ENCODE data around the gene FOXK2. TPM values are rescaled to one million over a fixed set of nuclear protein-coding genes. Genes with fewer than 3 reads are reported as not detected.

Gene FOXK2
- total and polyA plus RNA-seq, 4 donors, result 15.3 to 58.8 (median 35.8) TPM

- intact Hi-C loops (cut with DNase I), result loop anchor here in 1 of 2 donors (5.0 kb wide), 2 partner anchors 60 to 140 kb away; no protein-coding TSS in a partner anchor
- DNase-seq (peak in 1 of 2 donors; percentile 86), ATAC-seq (ENCODE audit: low FRiP score) (no peak)
- peaks cover 0 to 2% of the 10 kb centered on the region in 2 donors for H3K36me3 ChIP-seq (ENCODE audit: control insufficient read depth in 1 of 2, insufficient read depth in 2 of 2, low read length in 1 of 2)
- no peak overlapping the region for H3K4me3 ChIP-seq (ENCODE audit: low read length in 2 of 2)
- no peaks in the 10 kb centered on the region for H3K27me3 ChIP-seq (ENCODE audit: control insufficient read depth in 1 of 2, insufficient read depth in 2 of 2, low read length in 1 of 2)
- WGBS, 2 donors, result 20 to 31% methylated on average over 13 of the region's 13 CpGs
- H3K27ac ChIP-seq (ENCODE audit: low read depth in 1 of 2, low read length in 2 of 2), result peak overlapping the region in 1 of 2 donors; percentile 71
- no peaks in the 10 kb centered on the region for H3K4me1 ChIP-seq (ENCODE audit: control insufficient read depth in 1 of 2, insufficient read depth in 2 of 2, low read length in 2 of 2)
- no peaks in the 10 kb centered on the region for H3K9me3 ChIP-seq (ENCODE audit: control insufficient read depth, low read length)
Observed at GRCh38 chr17:82492643-82493225, 26.8 kb upstream of the FOXK2 start.

GRCh38 chr17:82493226-82493781 lies 26.2 kb upstream of the FOXK2 start:
- no peaks in the 10 kb centered on the region for H3K9me3 ChIP-seq (ENCODE audit: control insufficient read depth, low read length)
- no peak overlapping the region for H3K4me3 ChIP-seq (ENCODE audit: low read length in 2 of 2)
- intact Hi-C loops (cut with DNase I), result loop anchor here in 1 of 2 donors (5.0 kb wide), 2 partner anchors 59 to 141 kb away; no protein-coding TSS in a partner anchor
- DNase-seq, result no peak
- peak overlapping the region in 1 of 2 donors; percentile 71 for H3K27ac ChIP-seq (ENCODE audit: low read depth in 1 of 2, low read length in 2 of 2)
- ATAC-seq (ENCODE audit: low FRiP score), result no peak
- H3K4me1 ChIP-seq (ENCODE audit: control insufficient read depth in 1 of 2, insufficient read depth in 2 of 2, low read length in 2 of 2), result no peaks in the 10 kb centered on the region
- no peaks in the 10 kb centered on the region for H3K27me3 ChIP-seq (ENCODE audit: control insufficient read depth in 1 of 2, insufficient read depth in 2 of 2, low read length in 1 of 2)
- WGBS, 2 donors, result 53 to 69% methylated on average over 12 of the region's 12 CpGs
- no peaks in the 10 kb centered on the region for H3K36me3 ChIP-seq (ENCODE audit: control insufficient read depth in 1 of 2, insufficient read depth in 2 of 2, low read length in 1 of 2)

DNA sequence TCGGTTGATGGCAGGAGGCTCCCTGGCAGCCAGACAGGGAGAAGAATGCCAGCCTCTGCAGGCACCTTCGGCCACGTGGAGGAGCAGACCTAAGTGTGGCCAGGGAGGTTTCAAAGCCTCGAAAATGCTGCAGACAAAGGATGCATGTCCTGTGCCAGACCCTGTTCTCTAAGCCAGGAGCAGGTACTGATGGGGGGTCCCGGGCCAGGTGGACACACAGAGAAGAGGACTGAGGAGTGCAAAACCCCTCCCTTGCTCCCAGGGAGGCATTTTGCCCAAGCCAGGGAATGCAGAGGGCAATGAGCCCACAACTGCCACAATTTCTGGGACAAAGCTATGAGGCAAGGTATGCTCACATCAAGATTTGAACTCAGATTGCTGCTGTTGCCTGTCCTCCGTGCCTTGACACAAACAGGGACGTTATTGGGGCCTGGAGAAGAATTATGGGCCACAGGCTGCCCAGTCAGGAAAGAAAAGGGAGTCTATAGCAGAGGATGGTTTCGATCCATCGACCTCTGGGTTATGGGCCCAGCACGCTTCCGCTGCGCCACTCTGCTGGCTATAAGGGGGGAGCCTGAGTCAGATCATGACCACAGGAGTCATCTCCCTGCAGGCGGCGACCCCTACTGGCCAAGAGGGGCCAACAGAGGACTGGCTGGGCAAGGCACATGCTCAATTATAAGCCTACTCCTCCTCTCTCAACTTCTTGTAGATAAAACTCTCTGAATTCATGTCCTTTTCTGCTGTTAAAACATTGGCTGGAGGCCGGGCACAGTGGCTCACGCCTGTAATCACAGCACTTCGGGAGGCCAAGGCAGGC lies 25.1 kb upstream of the FOXK2 start:
- intact Hi-C loops (cut with DNase I), result loop anchor here in 1 of 2 donors (2.0 to 5.0 kb wide), 3 partner anchors 24 to 142 kb away; partner anchors contain the start of gene FOXK2
- 3 to 6% methylated on average over 17 of the region's 17 CpGs for WGBS, 2 donors
- Histone ChIP-seq H3K36me3 (ENCODE audit: control insufficient read depth in 1 of 2, insufficient read depth in 2 of 2, low read length in 1 of 2) (no peaks in the 10 kb centered on the region), H3K27ac (ENCODE audit: low read depth in 1 of 2, low read length in 2 of 2) (peak overlapping the region in 1 of 2 donors; percentile 12), H3K4me3 (ENCODE audit: low read length in 2 of 2) (no peak overlapping the region), H3K9me3 (ENCODE audit: control insufficient read depth, low read length) (no peaks in the 10 kb centered on the region), H3K4me1 (ENCODE audit: control insufficient read depth in 1 of 2, insufficient read depth in 2 of 2, low read length in 2 of 2) (no peaks in the 10 kb centered on the region), H3K27me3 (ENCODE audit: control insufficient read depth in 1 of 2, insufficient read depth in 2 of 2, low read length in 1 of 2) (no peaks in the 10 kb centered on the region)
- ATAC-seq (ENCODE audit: low FRiP score) (peak; percentile 90), DNase-seq (peak; percentile 94 to 95)

DNA sequence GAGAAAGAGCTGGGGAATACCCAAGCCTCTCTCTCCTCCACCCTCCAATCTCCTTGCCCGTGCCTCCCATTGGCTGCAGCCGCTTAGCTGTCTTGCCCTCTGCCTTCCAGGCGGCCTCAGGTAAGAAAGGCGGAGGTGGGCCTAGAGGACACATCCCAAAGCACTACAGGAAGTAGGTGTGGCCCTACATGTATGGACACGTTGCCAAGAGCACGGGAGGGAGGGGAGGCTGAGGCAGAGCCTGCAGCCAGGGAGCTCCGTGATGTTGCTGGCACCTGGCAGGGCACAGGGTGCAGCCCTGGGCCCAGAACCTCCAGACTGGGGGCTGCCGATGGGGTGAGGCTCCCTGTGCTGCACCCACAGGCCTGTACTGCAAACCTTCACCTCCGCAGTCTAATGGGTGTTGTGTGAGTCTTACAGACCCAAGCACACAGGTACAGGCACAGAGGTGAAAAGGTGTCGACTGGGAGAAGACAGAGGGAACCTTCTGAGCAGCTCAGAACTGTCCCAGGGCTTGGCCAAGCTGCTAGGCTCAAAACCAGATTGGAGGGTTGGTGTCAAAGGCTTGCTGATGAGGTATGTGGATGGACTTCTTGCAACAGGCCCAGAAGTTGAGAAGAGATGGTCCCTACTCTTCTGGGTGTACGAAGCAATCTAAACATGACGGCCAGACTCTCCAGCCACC lies 23.5 kb upstream of the FOXK2 start:
- WGBS, 2 donors, result 74 to 80% methylated on average over 12 of the region's 12 CpGs
- Histone ChIP-seq H3K9me3 (ENCODE audit: control insufficient read depth, low read length) (no peaks in the 10 kb centered on the region), H3K27ac (ENCODE audit: low read depth in 1 of 2, low read length in 2 of 2) (peak overlapping the region in 1 of 2 donors; percentile 71), H3K4me3 (ENCODE audit: low read length in 2 of 2) (no peak overlapping the region), H3K27me3 (ENCODE audit: control insufficient read depth in 1 of 2, insufficient read depth in 2 of 2, low read length in 1 of 2) (no peaks in the 10 kb centered on the region), H3K36me3 (ENCODE audit: control insufficient read depth in 1 of 2, insufficient read depth in 2 of 2, low read length in 1 of 2) (no peaks in the 10 kb centered on the region), H3K4me1 (ENCODE audit: control insufficient read depth in 1 of 2, insufficient read depth in 2 of 2, low read length in 2 of 2) (no peaks in the 10 kb centered on the region)
- ATAC-seq (ENCODE audit: low FRiP score), result no peak
- intact Hi-C loops (cut with DNase I), result loop anchor here in 1 of 2 donors (2.0 kb wide), 1 partner anchor 23 kb away; the partner anchor contains the start of gene FOXK2
- DNase-seq, result no peak

GRCh38 chr17:82496529-82497434 lies 22.8 kb upstream of the FOXK2 start:
- H3K27ac ChIP-seq (ENCODE audit: low read depth in 1 of 2, low read length in 2 of 2), result peak overlapping the region in 1 of 2 donors; percentile 71
- no peaks in the 10 kb centered on the region for H3K9me3 ChIP-seq (ENCODE audit: control insufficient read depth, low read length)
- H3K36me3 ChIP-seq (ENCODE audit: control insufficient read depth in 1 of 2, insufficient read depth in 2 of 2, low read length in 1 of 2), result no peaks in the 10 kb centered on the region
- no peaks in the 10 kb centered on the region for H3K4me1 ChIP-seq (ENCODE audit: control insufficient read depth in 1 of 2, insufficient read depth in 2 of 2, low read length in 2 of 2)
- no peaks in the 10 kb centered on the region for H3K27me3 ChIP-seq (ENCODE audit: control insufficient read depth in 1 of 2, insufficient read depth in 2 of 2, low read length in 1 of 2)
- peak overlapping the region; percentile 12 to 48 for H3K4me3 ChIP-seq (ENCODE audit: low read length in 2 of 2)
- peak; percentile 91 for ATAC-seq (ENCODE audit: low FRiP score)
- 12% methylated on average over 63 to 83 of the region's 83 CpGs for WGBS, 2 donors
- intact Hi-C loops (cut with DNase I), result no loop called here
- peak; percentile 99 to 100 for DNase-seq

- DNase-seq (peak; percentile 62 to 81), ATAC-seq (ENCODE audit: low FRiP score) (peak; percentile 56)
- Histone ChIP-seq H3K27me3 (ENCODE audit: control insufficient read depth in 1 of 2, insufficient read depth in 2 of 2, low read length in 1 of 2) (no peaks in the 10 kb centered on the region), H3K9me3 (ENCODE audit: control insufficient read depth, low read length) (no peaks in the 10 kb centered on the region), H3K36me3 (ENCODE audit: control insufficient read depth in 1 of 2, insufficient read depth in 2 of 2, low read length in 1 of 2) (no peaks in the 10 kb centered on the region), H3K27ac (ENCODE audit: low read depth in 1 of 2, low read length in 2 of 2) (peak overlapping the region in 1 of 2 donors; percentile 18), H3K4me1 (ENCODE audit: control insufficient read depth in 1 of 2, insufficient read depth in 2 of 2, low read length in 2 of 2) (no peaks in the 10 kb centered on the region), H3K4me3 (ENCODE audit: low read length in 2 of 2) (peak overlapping the region; percentile 48)
- intact Hi-C loops (cut with DNase I), result no loop called here
- WGBS, 2 donors, result 8 to 10% methylated on average over 48 to 66 of the region's 66 CpGs
Observed at GRCh38 chr17:82497483-82498405, 21.8 kb upstream of the FOXK2 start.

- ATAC-seq (ENCODE audit: low FRiP score) (no peak), DNase-seq (peak; percentile 64 to 83)
- 15 to 16% methylated on average over 8 of the region's 8 CpGs for WGBS, 2 donors
- Histone ChIP-seq H3K9me3 (ENCODE audit: control insufficient read depth, low read length) (no peaks in the 10 kb centered on the region), H3K27me3 (ENCODE audit: control insufficient read depth in 1 of 2, insufficient read depth in 2 of 2, low read length in 1 of 2) (no peaks in the 10 kb centered on the region), H3K4me1 (ENCODE audit: control insufficient read depth in 1 of 2, insufficient read depth in 2 of 2, low read length in 2 of 2) (no peaks in the 10 kb centered on the region), H3K36me3 (ENCODE audit: control insufficient read depth in 1 of 2, insufficient read depth in 2 of 2, low read length in 1 of 2) (no peaks in the 10 kb centered on the region), H3K4me3 (ENCODE audit: low read length in 2 of 2) (no peak overlapping the region), H3K27ac (ENCODE audit: low read depth in 1 of 2, low read length in 2 of 2) (peak overlapping the region in 1 of 2 donors; percentile 26)
- intact Hi-C loops (cut with DNase I), result loop anchor here in 1 of 2 donors (5.0 kb wide), 1 partner anchor 50 kb away; no protein-coding TSS in a partner anchor
Observed at GRCh38 chr17:82502207-82502606, 17.3 kb upstream of the FOXK2 start.
